GM21528 (cell line): Measurements from ENCODE around the gene MAPKAPK5.
"Not testable (repeated sequence)": the region's sequence is repeated elsewhere in the genome, so short reads cannot be mapped to it uniquely, and the experiment has no call there.

Experiments
- ATAC-seq: cut with Tn5 transposase; IDR thresholded peaks from one replicate; pipeline ENCODE4 v1.9.1; 2021; ENCODE audit warnings: mild to moderate bottlenecking, moderate library complexity; ENCODE audit not compliant: unreplicated experiment, low FRiP score

Gene MAPKAPK5

GRCh38 chr12:111881716-111882115, 39.7 kb downstream of the MAPKAPK5 start:
- ATAC-seq = no peak

- ATAC-seq = no peak
These were observed 44.9 kb downstream of the MAPKAPK5 start for GRCh38 chr12:111886662-111887545.

GRCh38 chr12:111887926-111888745, 46.1 kb downstream of the MAPKAPK5 start:
- no peak for ATAC-seq

- no peak for ATAC-seq
These were observed 51.3 kb downstream of the MAPKAPK5 start for GRCh38 chr12:111893287-111893686.

GRCh38 chr12:111894556-111894955, 52.5 kb downstream of the MAPKAPK5 start:
- ATAC-seq = no peak

GRCh38 chr12:111901182-111901581, 59.2 kb downstream of the MAPKAPK5 start:
- ATAC-seq = no peak

- no peak for ATAC-seq
These were observed 62.5 kb downstream of the MAPKAPK5 start for GRCh38 chr12:111904446-111904975.

GRCh38 chr12:111905502-111905901, 63.5 kb downstream of the MAPKAPK5 start:
- no peak for ATAC-seq

- ATAC-seq = no peak
These were observed 65.7 kb downstream of the MAPKAPK5 start for GRCh38 chr12:111907740-111908139.

GRCh38 chr12:111925171-111925570, 83.1 kb downstream of the MAPKAPK5 start:
- no peak for ATAC-seq

GRCh38 chr12:111926631-111927030, 84.6 kb downstream of the MAPKAPK5 start:
- ATAC-seq = no peak

- ATAC-seq = no peak
These were observed 85.3 kb downstream of the MAPKAPK5 start for GRCh38 chr12:111927346-111927745.

- ATAC-seq = no peak
These were observed 90.2 kb downstream of the MAPKAPK5 start for GRCh38 chr12:111932241-111932640.

- ATAC-seq = no peak
These were observed 94.8 kb downstream of the MAPKAPK5 start for GRCh38 chr12:111936869-111937268.

GRCh38 chr12:111937429-111937828, 95.4 kb downstream of the MAPKAPK5 start:
- no peak for ATAC-seq

- no peak for ATAC-seq
These were observed 100.5 kb downstream of the MAPKAPK5 start for GRCh38 chr12:111942557-111942956.

- ATAC-seq = no peak
These were observed 101.9 kb downstream of the MAPKAPK5 start for GRCh38 chr12:111943929-111944328.

GRCh38 chr12:111950961-111951676, 109.1 kb downstream of the MAPKAPK5 start:
- ATAC-seq = not testable (repeated sequence)
